ENCODE data around the gene ANKRD62.

Gene ANKRD62

GRCh38 chr18:12093520-12094257, at the start of gene ANKRD62:
TSS of gene ANKRD62 (plus strand) at chr18:12093843. CDS start at chr18:12094018, 175 bp downstream.
- no peak for DNase-seq

GRCh38 chr18:12044591-12044990, 49.1 kb upstream of the ANKRD62 start:
- DNase-seq: no peak

DNA sequence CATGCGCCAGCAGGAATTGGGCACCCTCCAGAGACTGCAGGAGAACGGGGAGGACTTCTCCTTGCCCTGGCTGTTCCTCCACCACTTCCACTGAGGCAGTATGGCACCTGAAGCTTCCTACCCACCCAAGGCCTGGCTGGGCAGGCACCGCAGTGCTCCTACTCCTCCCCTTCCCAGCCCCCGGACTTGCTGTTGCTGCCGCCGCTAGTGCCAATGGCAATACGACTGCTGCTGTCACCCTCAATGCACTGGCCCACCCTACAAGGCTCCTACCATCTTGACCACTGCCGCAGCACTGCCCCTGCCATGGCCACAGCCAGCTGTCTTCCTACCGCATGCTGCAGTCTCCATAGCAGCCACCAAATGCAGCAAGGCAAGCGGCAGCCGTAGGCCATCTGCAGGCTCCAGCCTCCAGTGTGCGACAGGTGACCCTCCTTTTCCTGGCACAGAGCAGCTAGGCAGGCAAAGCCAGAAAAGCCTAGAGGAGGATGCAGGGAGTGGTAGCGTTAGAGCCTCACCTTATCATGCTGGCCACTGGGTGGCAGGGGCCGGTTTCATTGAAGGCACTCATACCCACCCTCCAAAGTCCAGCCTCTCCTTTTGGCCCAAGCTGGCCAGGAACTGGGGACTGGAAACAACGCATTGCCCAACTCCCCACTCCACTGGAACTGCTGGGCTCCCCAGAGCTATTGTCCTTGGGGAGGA, 47.4 kb upstream of the ANKRD62 start:
- no peak for DNase-seq

- DNase-seq: no peak
Observed at GRCh38 chr18:12046751-12047335, 46.8 kb upstream of the ANKRD62 start.

DNA sequence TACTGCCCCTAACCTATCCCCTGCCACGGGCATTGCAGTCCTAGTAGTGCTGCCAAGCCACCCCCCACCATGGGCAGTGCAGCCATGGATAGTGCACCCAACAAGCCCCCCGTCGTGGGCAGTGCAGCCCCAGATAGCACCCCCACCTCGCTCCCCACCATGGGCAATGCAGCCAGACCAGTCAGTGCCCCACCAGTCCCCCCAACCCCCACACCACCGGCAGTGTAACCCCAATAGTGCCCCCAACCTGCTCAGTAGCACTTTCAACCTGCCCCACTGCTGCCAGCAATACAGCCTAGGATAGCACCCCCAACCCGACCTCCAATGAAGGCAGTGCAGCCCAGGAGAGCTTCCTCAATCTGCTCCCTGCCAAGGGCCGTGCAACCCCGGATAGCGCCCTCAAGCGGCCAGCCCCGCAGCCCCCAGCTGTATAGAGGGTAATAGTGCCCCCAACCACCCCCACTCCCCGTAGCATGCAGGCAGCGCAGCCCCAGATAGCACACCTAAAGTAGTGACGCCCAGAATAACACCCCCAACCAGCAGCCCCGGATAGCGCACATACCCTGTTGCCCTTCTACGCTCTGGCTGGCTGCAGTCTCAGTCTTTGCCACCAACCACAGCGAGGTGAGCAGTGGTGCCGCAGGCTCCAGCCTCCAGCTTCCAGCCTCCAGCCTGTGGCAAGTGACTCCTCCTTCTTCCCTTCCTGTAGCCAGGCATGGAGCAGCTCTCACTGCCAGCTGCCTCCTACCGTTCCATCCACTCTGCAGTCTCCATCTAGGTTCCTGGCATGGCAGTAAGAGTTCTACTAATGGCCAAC, 45.4 kb upstream of the ANKRD62 start:
- no peak for DNase-seq

GRCh38 chr18:12048827-12049175, 44.8 kb upstream of the ANKRD62 start:
- DNase-seq: no peak

DNA sequence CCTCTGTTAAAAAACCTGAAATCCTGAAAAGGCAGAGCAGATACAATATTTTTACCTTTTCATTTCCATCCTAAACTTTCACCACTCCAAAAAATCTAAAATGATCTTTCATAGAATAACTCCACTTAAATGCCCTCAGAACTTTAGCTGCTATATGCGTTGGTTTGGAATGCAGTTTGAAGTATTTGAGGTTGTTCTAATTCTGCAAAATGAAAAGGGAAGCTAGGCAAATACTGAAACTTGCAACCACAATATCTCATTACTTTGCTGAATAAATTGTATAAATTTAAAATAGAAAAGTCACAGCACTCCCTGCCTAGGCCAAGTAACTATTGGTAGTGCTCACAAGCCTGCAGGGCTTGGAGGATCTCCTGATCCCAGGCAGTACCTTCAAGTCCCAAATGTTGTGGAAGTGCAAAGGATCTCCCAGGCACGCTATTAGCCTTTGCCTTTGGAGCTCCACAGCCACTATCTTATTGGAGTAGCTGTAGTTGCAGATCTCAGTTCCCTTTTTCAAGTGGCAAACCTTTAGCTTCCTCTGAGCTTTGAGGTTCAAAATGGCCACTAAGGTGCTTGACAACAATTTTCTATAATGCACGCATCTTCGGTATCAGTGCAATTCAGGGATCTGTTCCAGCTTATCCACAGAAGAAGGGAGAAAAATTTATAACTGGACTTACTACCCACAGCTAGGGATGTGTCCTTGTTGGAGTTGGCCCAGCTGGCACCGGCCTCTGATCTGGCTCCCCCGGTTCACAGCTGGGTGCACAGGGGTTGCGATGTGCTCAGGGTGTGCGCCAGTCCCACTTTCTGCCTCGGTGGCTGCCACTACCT, 43.4 kb upstream of the ANKRD62 start:
- no peak for DNase-seq

DNA sequence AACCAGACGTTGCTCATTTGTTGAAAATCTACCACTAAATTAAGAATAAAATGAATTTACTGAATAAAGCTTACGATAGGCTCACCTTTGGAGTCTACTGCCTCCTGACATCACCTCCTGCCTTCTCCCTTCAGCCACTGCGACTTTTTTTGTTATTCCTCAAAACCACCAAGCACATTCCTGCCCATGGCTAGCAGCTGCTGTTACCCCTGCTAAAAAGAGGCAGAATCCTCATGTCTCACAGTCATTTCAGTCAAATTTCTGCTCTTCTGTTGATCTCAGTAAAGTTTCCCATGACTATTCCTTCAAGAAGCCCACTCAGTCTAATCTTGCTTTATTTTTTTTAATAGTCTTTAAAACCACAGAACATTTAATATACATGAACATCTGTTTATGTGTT, 40.8 kb upstream of the ANKRD62 start:
- DNase-seq: no peak

DNA sequence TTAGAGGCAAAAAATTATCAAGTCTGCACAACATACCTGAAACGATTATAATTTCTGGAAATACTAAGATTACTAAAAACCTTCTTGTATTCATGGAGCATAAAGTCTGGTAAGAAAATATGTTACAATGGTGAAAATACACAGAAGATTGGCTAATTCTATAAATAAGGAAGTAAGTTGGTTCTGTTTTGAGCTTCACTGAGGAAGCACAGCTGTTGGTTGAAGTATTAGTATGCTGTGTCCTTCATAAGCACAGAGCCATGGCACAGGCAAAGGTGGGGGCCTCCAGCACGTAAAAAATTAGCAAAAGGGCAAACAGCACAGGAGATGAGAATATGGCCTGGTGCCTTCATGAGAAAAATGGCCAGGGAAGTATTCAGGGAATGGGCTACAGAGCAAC, 40.4 kb upstream of the ANKRD62 start:
- DNase-seq: no peak

DNA sequence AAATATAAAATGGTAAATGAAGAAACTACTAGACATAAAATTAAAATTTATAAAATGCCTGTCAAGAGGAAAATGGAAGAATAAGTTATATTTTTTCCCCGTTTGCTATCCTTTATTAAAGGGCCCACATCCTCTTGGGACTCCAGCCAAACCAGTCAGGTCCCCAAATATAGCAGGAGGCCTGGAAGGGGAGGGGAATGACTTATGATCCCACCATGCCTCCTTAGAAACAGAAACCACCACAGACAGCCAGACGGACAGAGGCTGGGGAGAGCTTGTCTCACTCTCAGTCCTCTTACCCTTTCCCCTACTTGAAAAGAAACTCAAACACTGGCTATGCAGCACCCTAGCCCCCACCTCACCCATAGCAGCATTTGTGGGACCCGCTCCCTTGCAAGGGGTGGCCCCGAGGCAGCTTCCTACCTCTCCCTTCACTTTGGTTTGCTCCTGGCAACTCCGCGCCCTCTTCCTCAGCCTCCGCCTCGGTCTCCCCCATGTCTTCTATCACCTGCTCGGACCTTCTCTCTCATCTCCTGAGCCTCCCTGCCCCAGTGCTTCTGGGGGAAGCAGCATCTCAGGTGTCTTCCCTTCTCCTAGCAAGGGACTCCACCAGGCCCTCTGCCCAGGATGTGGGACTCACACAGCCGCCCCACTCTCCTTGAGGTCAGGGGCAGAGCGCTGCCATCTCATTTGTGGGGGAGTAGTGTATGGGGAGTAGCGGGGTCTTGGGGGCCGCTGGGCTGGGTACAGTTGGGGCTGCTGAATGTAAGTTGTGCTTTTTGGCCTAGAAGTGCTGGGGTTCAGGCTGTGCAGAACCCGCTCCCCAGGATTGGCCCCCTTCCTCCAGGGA, 37.4 kb upstream of the ANKRD62 start:
- DNase-seq: no peak

- DNase-seq: no peak
Observed at GRCh38 chr18:12056884-12057402, 36.7 kb upstream of the ANKRD62 start.

- no peak for DNase-seq
Observed at GRCh38 chr18:12057419-12058039, 36.1 kb upstream of the ANKRD62 start.

DNA sequence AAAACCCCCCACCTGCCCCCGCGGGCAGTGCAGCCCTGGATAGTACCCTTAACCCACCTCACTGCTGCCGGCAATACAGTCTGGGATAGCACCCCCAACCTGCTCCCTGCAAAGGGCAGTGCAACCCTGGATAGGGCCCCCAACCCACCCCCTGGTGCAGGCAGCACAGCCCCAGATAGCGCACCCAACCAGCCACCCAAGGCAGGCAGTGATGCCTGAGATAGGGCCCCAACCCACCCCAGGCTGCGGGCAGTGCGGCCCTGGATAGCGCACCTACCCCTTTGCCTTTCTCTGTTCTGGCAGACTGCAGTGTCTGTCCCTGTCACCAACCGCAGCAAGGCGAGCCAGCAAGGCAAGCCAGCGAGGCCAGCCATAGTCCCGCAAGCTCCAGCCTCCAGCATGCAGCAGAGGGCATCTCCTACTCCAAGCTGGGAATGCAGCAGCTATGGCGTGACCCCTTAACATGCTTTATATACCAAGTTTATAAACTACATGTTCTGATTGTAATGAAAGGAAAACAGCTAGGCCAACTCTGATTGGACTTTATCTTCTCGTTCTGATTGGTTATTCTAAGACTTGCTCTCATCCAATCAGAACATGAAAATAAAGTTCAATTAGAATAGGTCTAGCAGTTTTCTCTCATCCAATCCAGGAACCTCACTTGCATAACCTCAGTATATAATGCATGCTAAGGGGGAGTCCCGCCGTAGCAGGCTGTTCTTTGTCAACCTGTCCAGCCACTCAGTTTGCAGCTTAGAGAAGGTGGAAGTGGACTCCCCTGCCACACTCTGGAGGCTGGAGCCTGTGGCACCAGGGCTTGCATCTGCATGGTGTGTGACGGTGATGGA, 34.1 kb upstream of the ANKRD62 start:
- no peak for DNase-seq

- no peak for DNase-seq
Observed at GRCh38 chr18:12060182-12060870, 33.3 kb upstream of the ANKRD62 start.

- DNase-seq: no peak
Observed at GRCh38 chr18:12061685-12062084, 32.0 kb upstream of the ANKRD62 start.

- DNase-seq: no peak
Observed at GRCh38 chr18:12062974-12063373, 30.7 kb upstream of the ANKRD62 start.

GRCh38 chr18:12064086-12064763, 29.4 kb upstream of the ANKRD62 start:
- DNase-seq: no peak

DNA sequence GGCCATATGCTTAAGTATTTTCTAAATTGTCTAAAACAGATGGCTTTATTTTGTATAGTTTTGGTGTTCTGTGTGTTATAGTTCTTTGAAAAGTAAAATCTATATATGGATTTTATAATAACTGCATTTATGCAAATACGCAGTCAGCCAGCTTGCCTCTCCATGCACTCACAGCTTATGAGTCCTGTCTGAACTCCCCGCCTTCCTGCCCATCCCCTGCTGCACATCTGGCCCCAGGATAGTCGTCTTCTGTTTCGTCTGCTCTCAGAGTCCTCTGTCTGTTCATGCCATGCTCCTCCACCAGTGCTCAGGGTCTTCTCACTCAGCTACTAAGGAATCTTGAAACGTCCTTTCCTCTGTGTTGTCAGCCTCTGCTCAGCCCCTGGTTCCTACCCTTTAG, 28.2 kb upstream of the ANKRD62 start:
- no peak for DNase-seq
